GM21390 (cell line): Measurements from ENCODE around the gene DYSF.

Experiments used
- ATAC-seq: cut with Tn5 transposase; IDR thresholded peaks from one replicate; pipeline ENCODE4 v1.9.1; 2021; ENCODE audit not compliant: unreplicated experiment

The DYSF gene

DNA sequence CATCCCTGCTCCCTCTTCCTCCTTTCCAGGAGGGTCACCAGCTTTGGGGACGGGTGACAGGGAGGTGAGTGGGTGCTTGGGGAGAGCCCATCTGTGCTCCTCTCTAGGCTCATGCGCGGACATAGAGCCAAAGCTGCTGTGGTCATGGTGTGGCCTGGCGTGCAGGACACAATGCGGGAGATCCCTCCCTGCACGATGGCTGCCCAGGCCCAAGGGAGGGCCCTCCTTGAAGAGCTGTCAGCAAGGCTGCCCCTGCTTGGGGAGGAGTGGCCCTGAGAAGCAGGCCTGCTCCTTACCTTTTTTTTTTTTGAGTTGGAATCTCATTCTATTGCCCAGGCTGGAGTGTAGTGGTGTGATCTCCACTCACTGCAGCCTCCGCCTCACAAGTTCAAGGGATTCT lies 111.4 kb downstream of the DYSF start:
- ATAC-seq = no peak

- no peak for ATAC-seq
Measured at GRCh38 chr2:71566372-71566771, 113.0 kb downstream of the DYSF start.

GRCh38 chr2:71567625-71568024 lies 114.3 kb downstream of the DYSF start:
- ATAC-seq = no peak

DNA sequence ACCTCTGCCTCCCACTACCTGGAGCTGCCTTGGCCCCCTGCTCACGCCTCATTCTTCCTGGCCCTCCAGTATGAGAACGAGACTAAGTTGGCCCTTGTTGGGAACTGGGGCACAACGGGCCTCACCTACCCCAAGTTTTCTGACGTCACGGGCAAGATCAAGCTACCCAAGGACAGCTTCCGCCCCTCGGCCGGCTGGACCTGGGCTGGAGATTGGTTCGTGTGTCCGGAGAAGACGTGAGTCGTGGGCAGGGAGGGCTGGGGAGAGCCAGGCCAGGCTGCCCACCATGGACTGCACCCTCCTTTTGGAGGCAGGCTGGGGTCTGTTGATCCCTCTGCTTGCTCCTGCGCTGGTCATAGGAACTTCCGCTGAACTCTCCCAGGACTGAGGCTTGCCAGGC lies 114.7 kb downstream of the DYSF start:
- ATAC-seq = no peak

GRCh38 chr2:71570511-71570910 lies 117.2 kb downstream of the DYSF start:
- no peak for ATAC-seq

- ATAC-seq = no peak
Measured at GRCh38 chr2:71570951-71571460, 117.6 kb downstream of the DYSF start.

GRCh38 chr2:71571945-71572344 lies 118.6 kb downstream of the DYSF start:
- ATAC-seq = no peak

DNA sequence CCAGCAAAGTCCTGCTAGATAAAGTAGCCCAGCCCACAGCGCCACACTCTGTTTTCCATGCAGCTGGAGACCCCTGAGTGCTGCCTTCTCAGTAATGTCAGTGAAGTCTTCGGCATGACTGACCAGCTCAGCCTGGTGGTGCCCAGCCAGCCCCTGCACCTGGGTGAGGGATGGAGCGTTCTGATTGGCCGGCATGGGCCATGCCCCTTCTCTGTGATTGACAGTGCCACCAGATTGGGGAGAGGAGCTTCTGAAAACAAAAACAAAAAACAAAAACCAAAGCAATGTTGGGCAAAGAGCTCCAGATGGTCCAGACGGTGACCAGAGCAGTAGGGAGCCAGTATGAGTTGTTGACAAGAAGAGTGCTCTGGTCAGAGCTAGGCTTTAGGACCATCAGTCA lies 122.6 kb downstream of the DYSF start:
- no peak for ATAC-seq

- ATAC-seq = no peak
Measured at GRCh38 chr2:71576541-71576940, 123.2 kb downstream of the DYSF start.

DNA sequence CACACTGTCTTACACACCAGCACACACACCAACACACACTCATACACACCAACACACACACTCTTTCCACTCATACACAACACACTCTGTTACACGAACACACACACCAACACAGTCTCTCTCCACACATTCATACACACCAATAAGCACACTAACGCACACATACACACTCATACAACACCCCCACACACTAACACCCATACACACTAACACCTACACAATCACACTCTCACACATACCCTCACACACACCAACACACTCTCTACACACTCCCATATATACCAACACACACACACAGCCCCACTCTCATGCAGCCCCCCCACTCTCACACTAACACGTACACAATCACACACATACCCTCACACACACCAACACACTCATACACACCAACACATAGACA lies 123.8 kb downstream of the DYSF start:
- ATAC-seq = no peak

DNA sequence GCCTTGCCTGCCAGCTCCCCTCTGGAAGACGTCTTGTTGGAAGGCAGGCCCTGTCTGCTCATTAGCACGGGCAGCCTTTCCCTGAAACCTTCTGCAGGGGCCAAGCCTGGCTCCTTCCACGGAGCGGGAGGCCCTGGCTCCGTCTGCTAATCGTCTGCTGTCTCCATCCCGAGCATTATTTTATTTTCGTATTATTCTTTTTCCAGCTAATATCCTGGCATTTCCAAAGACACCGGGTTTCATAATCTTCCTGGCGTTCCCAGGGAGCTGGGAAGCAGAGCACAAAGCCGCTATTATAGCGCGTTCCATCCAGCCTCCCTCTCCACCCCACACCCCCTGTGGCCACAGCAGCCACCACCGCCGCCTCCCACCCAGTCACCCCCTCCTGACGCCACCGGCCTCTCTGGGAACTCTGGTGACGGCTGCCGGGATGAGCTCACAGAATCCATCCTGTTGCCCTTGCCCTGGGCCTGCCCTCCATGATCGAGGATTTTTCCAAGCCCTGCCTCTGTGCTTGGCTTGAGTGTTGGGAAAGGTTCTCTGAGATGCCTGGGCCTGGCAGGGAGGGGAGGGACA lies 125.5 kb downstream of the DYSF start:
- no peak for ATAC-seq

- ATAC-seq = no peak
Measured at GRCh38 chr2:71581026-71581425, 127.7 kb downstream of the DYSF start.

DNA sequence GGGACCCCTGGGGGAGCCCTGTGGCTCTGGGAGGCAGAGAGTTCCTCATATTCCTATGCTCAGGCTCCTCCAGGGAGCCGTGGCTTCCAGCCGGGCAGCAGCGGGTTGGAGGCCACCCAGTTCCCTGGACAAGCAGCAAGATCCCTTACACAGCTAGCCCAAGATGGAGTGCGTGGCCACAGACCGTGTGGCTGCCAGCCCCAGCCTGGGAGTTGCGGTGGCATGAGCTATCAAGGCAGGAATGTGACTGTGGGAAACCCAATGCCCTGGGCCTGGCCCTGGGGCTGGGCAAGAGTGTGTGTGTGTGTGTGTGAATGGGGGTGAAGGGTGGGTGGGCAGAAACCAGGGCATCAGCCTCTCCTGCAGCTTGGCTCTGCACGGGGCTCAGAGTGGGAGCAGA lies 130.5 kb downstream of the DYSF start:
- ATAC-seq = no peak

DNA sequence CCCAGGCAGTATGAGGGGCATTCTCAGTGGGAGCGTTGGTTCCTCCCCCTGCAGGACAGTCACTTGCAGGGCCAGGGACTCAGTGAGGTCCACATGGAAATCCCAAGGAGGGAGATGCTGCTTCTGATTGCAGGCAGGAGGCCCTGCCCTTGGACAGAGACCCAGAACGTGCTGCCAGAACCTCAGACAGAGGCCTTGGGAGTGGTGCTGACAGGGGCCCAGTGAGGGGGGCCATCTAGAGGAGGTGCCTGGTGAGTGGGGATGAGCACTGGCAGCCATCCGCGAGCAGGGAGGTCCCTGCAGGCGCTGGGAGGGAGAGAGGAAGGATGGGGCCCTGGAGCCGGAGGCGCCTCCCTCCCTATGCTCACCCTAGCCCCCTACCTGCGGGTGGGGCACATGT lies 133.1 kb downstream of the DYSF start:
- no peak for ATAC-seq

DNA sequence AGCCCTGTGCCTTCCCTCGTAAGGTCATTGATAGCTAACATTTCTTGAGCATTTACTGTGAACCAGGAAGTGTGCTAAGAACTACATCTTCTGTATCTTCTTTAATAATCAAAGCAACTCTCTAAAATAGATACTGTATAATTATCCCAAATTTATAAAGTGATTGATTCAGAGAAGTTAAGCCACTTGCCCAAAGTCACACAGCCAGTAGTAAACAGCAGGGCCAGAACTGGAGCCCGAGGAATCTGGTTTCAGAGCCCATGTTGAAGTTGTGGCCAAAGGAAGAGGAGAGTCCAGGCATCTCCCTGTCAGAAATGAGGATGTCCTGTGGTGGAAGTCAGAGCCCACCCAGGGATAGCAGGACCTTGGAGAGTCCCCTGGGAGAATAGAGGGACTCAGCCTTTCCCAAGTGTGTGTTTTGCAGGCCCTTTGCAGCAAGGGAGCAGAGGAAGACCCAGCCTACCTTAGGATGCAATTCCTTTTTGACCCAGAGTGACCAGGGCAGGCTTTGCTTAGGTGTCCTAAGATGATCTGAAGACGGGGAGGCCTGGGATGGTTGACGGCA lies 134.2 kb downstream of the DYSF start:
- ATAC-seq = no peak

DNA sequence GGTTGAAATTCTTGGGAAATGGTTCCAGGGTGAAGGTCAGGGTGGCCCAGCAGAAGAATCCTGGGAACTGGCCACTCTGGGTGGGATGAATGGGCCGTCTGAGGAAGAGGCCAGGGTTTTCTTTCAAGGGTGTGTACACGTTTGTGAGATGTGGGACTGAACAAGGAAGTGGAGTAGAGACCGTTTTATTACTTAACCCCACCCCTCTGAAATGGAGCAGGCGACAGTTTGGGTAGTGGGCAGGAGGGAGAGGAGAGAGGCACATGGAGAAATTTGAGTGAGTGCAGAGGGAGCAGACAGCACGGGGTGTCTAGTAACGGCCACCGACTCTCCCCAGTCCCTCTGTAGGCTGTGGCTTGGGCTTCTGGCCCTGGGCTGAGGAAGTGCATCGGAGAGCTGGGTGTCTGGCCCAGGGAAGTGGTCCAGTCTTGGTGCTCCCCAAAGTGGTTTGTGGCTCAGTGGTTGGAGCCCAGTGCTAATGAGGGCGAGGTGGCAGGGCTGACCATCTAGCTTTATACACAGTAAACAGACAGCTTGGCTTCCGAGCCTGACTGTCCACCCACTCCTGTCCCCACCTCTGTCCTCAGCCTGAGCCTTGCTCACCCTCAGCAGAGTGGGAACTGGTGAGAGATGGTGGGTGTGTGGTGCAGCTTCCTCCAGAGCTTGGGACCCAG lies 135.3 kb downstream of the DYSF start:
- ATAC-seq = no peak

GRCh38 chr2:71589763-71590162 lies 136.4 kb downstream of the DYSF start:
- ATAC-seq = no peak

DNA sequence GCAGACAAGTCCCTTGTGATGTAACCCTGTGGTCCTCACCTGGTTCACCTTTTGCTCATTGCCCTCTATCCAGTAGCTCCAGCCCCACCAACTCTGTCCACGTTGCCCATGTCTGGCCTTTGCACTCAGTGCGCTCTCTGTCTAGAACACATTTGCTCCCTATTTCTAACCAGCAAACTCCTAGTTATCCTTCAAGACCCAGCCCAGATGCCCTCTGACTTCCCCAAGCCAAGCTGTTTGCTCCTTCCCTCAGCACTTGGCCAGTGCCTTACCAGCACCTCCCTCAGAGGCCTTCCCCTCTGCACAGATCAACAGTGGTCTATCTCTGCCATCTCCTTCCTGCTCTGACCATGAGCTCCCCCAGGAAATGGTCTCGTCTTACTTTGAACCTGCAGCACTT lies 137.7 kb downstream of the DYSF start:
- no peak for ATAC-seq

- ATAC-seq = no peak
Measured at GRCh38 chr2:71592181-71592711, 138.9 kb downstream of the DYSF start.

DNA sequence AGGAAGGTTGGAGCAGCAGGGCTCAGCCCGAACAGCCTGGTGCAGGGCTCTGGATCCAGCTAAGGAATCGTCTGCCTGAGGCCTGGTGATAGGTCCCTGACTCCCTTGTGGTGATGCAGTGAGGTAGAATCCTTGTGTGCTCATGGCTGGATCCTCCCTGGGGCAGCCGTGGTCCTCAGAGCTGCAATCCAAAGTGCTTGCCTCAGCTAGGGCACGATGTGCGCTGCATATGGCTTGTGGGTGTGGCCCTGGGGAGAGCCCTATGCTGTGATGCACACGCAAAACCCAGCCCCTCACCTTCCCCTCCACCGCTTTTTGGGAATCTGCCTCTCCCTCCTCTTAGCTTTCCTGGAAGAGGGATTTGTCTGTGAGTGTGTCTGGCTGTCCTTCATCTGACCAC lies 142.2 kb downstream of the DYSF start:
- ATAC-seq = no peak

DNA sequence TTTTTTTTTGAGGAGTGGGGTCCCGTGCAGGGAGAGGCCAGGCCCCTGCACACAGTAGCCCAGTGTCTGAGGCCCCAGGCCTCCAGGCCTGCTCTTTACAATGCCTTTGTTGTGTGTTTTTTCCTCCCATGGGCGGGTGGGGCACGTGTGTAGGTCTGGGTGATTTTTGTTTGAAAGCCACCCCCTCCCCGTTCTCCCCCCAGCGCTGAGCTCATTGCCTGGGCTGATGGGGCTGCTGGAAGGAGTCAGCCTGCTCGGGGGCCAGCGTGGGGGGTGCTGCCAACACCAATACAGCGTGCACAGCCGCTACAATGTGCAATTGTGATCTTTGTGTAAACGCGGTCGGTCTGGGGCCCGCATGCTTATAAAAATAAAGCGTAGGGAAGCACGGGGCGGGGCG lies 142.7 kb downstream of the DYSF start:
- no peak for ATAC-seq

GRCh38 chr2:71597756-71598155 lies 144.4 kb downstream of the DYSF start:
- ATAC-seq = no peak
